WTC11 (cell line): Measurements from ENCODE around the gene COL1A1. TPM values are rescaled to one million over a fixed set of nuclear protein-coding genes. Genes with fewer than 3 reads are reported as not detected.

Experiments used
- ATAC-seq: fragments of 200-7000 bp; cut with Tn5 transposase; 2 replicates; pipeline ENCODE4 v1.10.0; 2021; ENCODE audit warnings: mild to moderate bottlenecking, moderate library complexity
- CTCF ChIA-PET: fragments of 300-600 bp; sonication (Branson Sonifier 250); formaldehyde crosslinking; loops from one replicate; lab custom pipeline; 2021; ENCODE audit warnings: antibody characterized with exemption; lab: Charles Lee
- POLR2A ChIA-PET: fragments of 350-600 bp; sonication (Branson Sonifier 250); formaldehyde crosslinking; loops from one replicate; lab custom pipeline; 2021; ENCODE audit warnings: antibody characterized with exemption; lab: Charles Lee
- DNase-seq: peaks from one replicate; pipeline ENCODE4 v3.0.0; 2021; ENCODE audit warnings: low spot score
- H3K27ac Mint-ChIP-seq: 2 replicates; pipeline ENCODE4 v1.8.0; 2021; ENCODE audit warnings: mixed read lengths
- H3K27me3 Mint-ChIP-seq: 2 replicates; pipeline ENCODE4 v1.8.0; 2021; ENCODE audit warnings: low read depth, mild to moderate bottlenecking, moderate library complexity, mixed read lengths
- H3K36me3 Mint-ChIP-seq: 2 replicates; pipeline ENCODE4 v1.8.0; 2021; ENCODE audit warnings: mixed read lengths
- H3K4me1 Mint-ChIP-seq: 2 replicates; pipeline ENCODE4 v1.8.0; 2022; ENCODE audit warnings: mixed read lengths
- H3K4me3 Mint-ChIP-seq: 2 replicates; pipeline ENCODE4 v1.8.0; 2021; ENCODE audit warnings: mild to moderate bottlenecking, moderate library complexity, mixed read lengths
- H3K9me3 Mint-ChIP-seq: 2 replicates; pipeline ENCODE4 v1.8.0; 2021; ENCODE audit warnings: mixed read lengths
- AFF4 ChIP-seq: sonication (generic); formaldehyde crosslinking; IDR thresholded peaks from 2 replicates; pipeline ENCODE4 v1.8.1; 2023; ENCODE audit warnings: mild to moderate bottlenecking, missing genetic modification reagents, borderline replicate concordance
- CDX4 ChIP-seq: fragments of 250-450 bp; sonication (Bioruptor Pico); IDR thresholded peaks from 2 replicates; pipeline ENCODE4 v1.9.0; 2021; ENCODE audit warnings: moderate library complexity, mild to moderate bottlenecking, inconsistent platforms, borderline replicate concordance
- CREB1 ChIP-seq: sonication (generic); formaldehyde crosslinking; IDR thresholded peaks from 2 replicates; pipeline ENCODE4 v1.8.0; 2023; ENCODE audit warnings: mild to moderate bottlenecking, missing genetic modification reagents
- CREM ChIP-seq: sonication (generic); formaldehyde crosslinking; IDR thresholded peaks from 2 replicates; pipeline ENCODE4 v1.8.1; 2022; ENCODE audit warnings: mild to moderate bottlenecking, missing genetic modification reagents, moderate library complexity
- EMX1 ChIP-seq: fragments of 250-450 bp; sonication (Bioruptor Pico); IDR thresholded peaks from 2 replicates; pipeline ENCODE4 v1.8.0; 2021; ENCODE audit warnings: mild to moderate bottlenecking
- FOXK1 ChIP-seq: sonication (generic); formaldehyde crosslinking; IDR thresholded peaks from 2 replicates; pipeline ENCODE4 v1.8.0; 2022; ENCODE audit warnings: mild to moderate bottlenecking, moderate library complexity, missing genetic modification reagents
- HMGA2 ChIP-seq: fragments of 250-450 bp; sonication (Bioruptor Pico); IDR thresholded peaks from 2 replicates; pipeline ENCODE4 v1.4.0; 2021; ENCODE audit warnings: mild to moderate bottlenecking, moderate library complexity
- IRF2 ChIP-seq: sonication (generic); formaldehyde crosslinking; IDR thresholded peaks from 2 replicates; pipeline ENCODE4 v1.8.0; 2022; ENCODE audit warnings: low read depth, missing genetic modification reagents, borderline replicate concordance
- JUN ChIP-seq: sonication (generic); formaldehyde crosslinking; IDR thresholded peaks from 2 replicates; pipeline ENCODE4 v1.8.0; 2023; ENCODE audit warnings: mild to moderate bottlenecking, missing genetic modification reagents
- NFYB ChIP-seq: sonication (generic); formaldehyde crosslinking; conservative IDR thresholded peaks from 2 replicates; pipeline ENCODE4 v1.8.0; 2022; ENCODE audit warnings: low read depth, missing genetic modification reagents
- NR3C1 ChIP-seq: sonication (generic); formaldehyde crosslinking; conservative IDR thresholded peaks from 2 replicates; pipeline ENCODE4 v1.8.1; 2023; ENCODE audit warnings: low read depth, mild to moderate bottlenecking, missing genetic modification reagents
- TEAD1 ChIP-seq: sonication (generic); formaldehyde crosslinking; IDR thresholded peaks from 2 replicates; pipeline ENCODE4 v1.8.0; 2022; ENCODE audit warnings: mild to moderate bottlenecking, missing genetic modification reagents
- TP53 ChIP-seq: sonication (generic); formaldehyde crosslinking; IDR thresholded peaks from 2 replicates; pipeline ENCODE4 v1.8.1; 2023; ENCODE audit warnings: mild to moderate bottlenecking, missing genetic modification reagents
- ZBTB43 ChIP-seq: sonication (generic); formaldehyde crosslinking; IDR thresholded peaks from 2 replicates; pipeline ENCODE4 v1.8.1; 2023; ENCODE audit warnings: mild to moderate bottlenecking, missing genetic modification reagents
- ZNF317 ChIP-seq: sonication (generic); formaldehyde crosslinking; IDR thresholded peaks from 2 replicates; pipeline ENCODE4 v1.8.1; 2023; ENCODE audit warnings: low read depth, mild to moderate bottlenecking, moderate library complexity, missing genetic modification reagents, borderline replicate concordance
- ZNF416 ChIP-seq: fragments of 250-450 bp; sonication (Bioruptor Pico); IDR thresholded peaks from 2 replicates; pipeline ENCODE4 v1.9.0; 2021; ENCODE audit warnings: mild to moderate bottlenecking, inconsistent platforms
- total RNA-seq: library from RNA; stranded (reverse); gene quantifications from 3 replicates; pipeline ENCODE4 v1.2.3, GENCODE V29; 2021
- TF ChIP-seq, protein P1 (sequence below): fragments of 250-450 bp; sonication (Bioruptor Pico); conservative IDR thresholded peaks from 2 replicates; pipeline ENCODE4 v1.9.0; 2021; ENCODE audit warnings: mild to moderate bottlenecking
- TF ChIP-seq, protein P2 (sequence below): sonication (generic); formaldehyde crosslinking; IDR thresholded peaks from 2 replicates; pipeline ENCODE4 v1.8.1; 2023; ENCODE audit warnings: mild to moderate bottlenecking, missing genetic modification reagents, moderate library complexity
- TF ChIP-seq, protein P3 (sequence below): fragments of 250-450 bp; sonication (Bioruptor Pico); IDR thresholded peaks from 2 replicates; pipeline ENCODE4 v2.1.2; 2022; ENCODE audit warnings: mild to moderate bottlenecking, moderate library complexity

The COL1A1 gene
- total RNA-seq, 1 experiment from 2014 or later, result 52.1 TPM

DNA sequence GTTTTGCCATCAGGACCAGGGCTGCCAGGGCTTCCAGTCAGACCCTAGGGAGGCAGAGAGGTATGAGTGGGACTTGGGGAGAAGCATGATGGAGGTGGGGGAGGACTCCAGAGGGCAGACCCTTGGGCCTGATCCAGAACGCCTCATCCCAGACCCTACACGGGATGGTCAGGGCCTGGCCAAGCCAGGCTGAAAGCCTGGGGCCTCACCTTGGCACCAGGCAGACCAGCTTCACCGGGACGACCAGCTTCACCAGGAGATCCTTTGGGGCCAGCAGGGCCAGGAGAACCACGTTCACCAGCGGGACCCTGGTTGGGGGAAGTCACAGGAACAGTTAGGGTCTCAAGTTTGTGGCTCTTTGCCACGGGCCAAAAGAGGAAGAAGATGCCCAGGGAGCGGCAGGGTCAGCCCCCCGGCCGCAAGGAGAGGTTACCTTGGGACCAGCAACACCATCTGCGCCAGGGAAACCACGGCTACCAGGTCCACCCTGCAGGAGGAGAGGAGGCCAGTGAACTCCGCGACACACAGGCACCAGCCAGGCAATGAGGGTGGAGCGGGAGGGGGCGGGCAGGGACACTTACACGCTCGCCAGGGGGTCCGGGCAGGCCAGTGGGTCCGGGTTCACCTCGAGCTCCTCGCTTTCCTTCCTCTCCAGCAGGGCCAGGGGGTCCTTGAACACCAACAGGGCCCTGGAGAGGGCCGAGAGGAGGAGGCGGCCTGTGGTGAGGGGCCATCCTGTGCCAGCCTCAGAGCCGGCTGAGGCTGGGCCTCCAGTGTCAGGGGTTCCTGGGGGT lies 7.1 kb downstream of the COL1A1 start:
- ChIA-PET POLR2A (no interaction called here), CTCF (interaction anchor here (1.0 kb wide), 1 partner anchor 25 kb away, joined by 4 read pairs; no protein-coding TSS in a partner anchor)
- Mint-ChIP-seq H3K4me3 (no peak overlapping the region), H3K27me3 (peaks cover 5% of the 10 kb centered on the region), H3K27ac (no peak overlapping the region), H3K9me3 (no peaks in the 10 kb centered on the region), H3K36me3 (no peaks in the 10 kb centered on the region; the same call in 1 of the 2 replicates), H3K4me1 (0 out of 2 replicates have a peak, but pooled peaks cover 2% of the 10 kb centered on the region)
- ATAC-seq (no peak), DNase-seq (no peak)
- no peak for TF ChIP-seq AFF4 (CRISPR knock-in tag)
- no peak for TF ChIP-seq NR3C1 (CRISPR knock-in tag)
- TF ChIP-seq, protein P1, sequence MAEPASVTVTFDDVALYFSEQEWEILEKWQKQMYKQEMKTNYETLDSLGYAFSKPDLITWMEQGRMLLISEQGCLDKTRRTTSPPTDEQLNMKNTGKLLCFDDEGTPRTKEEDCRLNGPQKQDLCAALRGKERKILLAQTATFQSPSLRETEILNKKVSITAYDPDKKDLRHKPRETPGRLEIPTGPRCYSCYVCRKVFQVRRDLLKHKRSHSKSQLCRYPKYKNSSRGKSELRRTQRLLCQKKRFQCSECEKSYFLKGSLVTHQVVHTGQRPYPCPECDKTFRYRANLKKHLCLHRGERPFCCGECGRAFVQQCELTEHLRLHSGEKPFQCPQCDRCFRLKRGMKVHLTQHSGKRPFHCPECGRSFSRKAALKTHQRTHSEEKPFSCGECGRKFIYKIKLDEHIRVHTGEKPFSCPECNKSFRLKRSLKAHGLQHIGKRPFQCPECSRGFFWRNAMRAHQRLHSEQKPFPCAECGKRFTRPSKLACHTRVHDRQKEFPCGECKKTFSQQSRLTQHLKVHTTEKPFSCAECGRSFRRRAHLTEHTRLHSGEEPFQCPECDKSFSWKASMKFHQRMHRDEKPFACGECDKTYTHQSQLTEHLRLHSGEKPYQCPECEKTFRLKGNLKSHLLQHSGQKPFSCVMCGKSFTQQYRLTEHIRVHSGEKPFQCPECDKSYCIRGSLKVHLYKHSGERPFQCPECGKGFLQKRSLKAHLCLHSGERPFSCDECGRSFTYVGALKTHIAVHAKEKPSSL (CRISPR knock-in tag), result no peak
- no peak for TF ChIP-seq ZNF317 (CRISPR knock-in tag)
- no peak for TF ChIP-seq CDX4 (CRISPR knock-in tag)
- no peak for TF ChIP-seq TP53 (CRISPR knock-in tag)
- TF ChIP-seq FOXK1 (CRISPR knock-in tag), result no peak
- TF ChIP-seq HMGA2 (CRISPR knock-in tag), result no peak
- TF ChIP-seq CREM (CRISPR knock-in tag), result no peak
- TF ChIP-seq CREB1, result no peak
- no peak for TF ChIP-seq ZBTB43
- no peak for TF ChIP-seq TEAD1 (CRISPR knock-in tag)
- TF ChIP-seq, protein P2, sequence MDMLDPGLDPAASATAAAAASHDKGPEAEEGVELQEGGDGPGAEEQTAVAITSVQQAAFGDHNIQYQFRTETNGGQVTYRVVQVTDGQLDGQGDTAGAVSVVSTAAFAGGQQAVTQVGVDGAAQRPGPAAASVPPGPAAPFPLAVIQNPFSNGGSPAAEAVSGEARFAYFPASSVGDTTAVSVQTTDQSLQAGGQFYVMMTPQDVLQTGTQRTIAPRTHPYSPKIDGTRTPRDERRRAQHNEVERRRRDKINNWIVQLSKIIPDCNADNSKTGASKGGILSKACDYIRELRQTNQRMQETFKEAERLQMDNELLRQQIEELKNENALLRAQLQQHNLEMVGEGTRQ, result no peak
- TF ChIP-seq JUN (CRISPR knock-in tag), result no peak

DNA sequence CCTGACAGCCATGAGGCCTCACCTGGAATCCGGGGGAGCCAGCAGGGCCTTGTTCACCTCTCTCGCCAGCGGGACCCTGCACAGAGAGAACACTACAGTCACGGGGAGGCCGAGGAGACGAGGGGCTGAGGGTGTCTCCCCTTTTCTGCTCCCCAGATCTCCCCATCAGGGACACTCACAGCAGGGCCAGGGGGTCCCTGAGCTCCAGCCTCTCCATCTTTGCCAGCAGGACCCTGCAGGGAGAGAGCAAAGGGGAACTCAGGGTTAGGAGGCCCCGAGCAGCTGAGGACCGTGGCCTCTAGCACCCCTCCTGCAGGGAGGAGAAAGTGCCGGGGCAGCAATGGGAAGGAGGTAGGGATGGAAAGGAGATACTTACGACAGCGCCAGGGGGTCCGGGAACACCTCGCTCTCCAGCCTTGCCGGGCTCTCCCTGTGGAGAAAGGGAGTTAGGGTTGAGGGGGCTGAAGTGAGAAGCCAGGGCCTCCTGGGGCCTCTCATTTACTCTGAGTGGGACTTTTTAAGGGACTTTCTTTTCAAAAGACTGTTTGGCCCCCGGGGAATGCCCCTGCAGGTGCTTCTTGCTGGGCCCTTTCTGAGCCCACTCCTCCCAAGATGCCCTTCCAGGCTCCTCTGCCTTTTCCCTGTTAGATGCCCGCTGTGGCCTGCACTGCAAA lies 8.7 kb downstream of the COL1A1 start:
- Mint-ChIP-seq H3K27me3 (no peaks in the 10 kb centered on the region), H3K36me3 (peaks cover 3% of the 10 kb centered on the region; the same call in 1 of the 2 replicates), H3K4me1 (no peaks in the 10 kb centered on the region), H3K27ac (no peak overlapping the region), H3K9me3 (no peaks in the 10 kb centered on the region), H3K4me3 (no peak overlapping the region)
- POLR2A ChIA-PET, result no interaction called here
- no peak for DNase-seq
- no peak for ATAC-seq
- CTCF ChIA-PET, result interaction anchor here (1.3 to 2.0 kb wide), 2 partner anchors 15 to 23 kb away, joined by 6 read pairs; no protein-coding TSS in a partner anchor
- TF ChIP-seq, protein P2, result no peak
- TF ChIP-seq IRF2 (CRISPR knock-in tag) (no peak), CREB1 (no peak), EMX1 (CRISPR knock-in tag) (no peak), NFYB (CRISPR knock-in tag) (no peak), ZNF416 (no peak)
- TF ChIP-seq, protein P3, sequence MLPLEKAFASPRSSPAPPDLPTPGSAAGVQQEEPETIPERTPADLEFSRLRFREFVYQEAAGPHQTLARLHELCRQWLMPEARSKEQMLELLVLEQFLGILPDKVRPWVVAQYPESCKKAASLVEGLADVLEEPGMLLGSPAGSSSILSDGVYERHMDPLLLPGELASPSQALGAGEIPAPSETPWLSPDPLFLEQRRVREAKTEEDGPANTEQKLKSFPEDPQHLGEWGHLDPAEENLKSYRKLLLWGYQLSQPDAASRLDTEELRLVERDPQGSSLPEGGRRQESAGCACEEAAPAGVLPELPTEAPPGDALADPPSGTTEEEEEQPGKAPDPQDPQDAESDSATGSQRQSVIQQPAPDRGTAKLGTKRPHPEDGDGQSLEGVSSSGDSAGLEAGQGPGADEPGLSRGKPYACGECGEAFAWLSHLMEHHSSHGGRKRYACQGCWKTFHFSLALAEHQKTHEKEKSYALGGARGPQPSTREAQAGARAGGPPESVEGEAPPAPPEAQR (CRISPR knock-in tag), result no peak
- TF ChIP-seq, protein P1 (CRISPR knock-in tag), result no peak
